Peyer's patch (tissue), 4 donors: ENCODE data around the gene SSR4.

ENCODE experiments used
- CTCF ChIP-seq, 6 experiments: fragments of 450-650 bp in 4 of 6; fragments of 200-600 bp in 2 of 6; sonication (generic) in 1 of 6; IDR thresholded peaks; one replicate each; pipeline ENCODE4 v1.5.1; 2017 to 2019; ENCODE audit warnings: antibody characterized with exemption in 6 of 6, mild to moderate bottlenecking in 3 of 6, moderate library complexity in 1 of 6
- POLR2A ChIP-seq, 2 donors: fragments of 450-650 bp; IDR thresholded peaks; one replicate each; pipeline ENCODE4 v1.5.1; 2017; ENCODE audit warnings: antibody characterized with exemption in 2 of 2, mild to moderate bottlenecking in 2 of 2, moderate library complexity in 2 of 2

- TF ChIP-seq CTCF (IDR thresholded peaks at IDR 0.05) (no peak), POLR2A (IDR thresholded peaks at IDR 0.05) (no peak)
These were observed 19.0 kb upstream of the SSR4 start for GRCh38 chrX:153775293-153776119.
